HEK293 (cell line): ENCODE data around the gene SGMS1.

Experiments used
- CTCF ChIA-PET: fragments of 350-600 bp; formaldehyde crosslinking; extraction: SDS; loops from one replicate; lab custom pipeline; 2021; ENCODE audit warnings: antibody characterized with exemption; lab: Yijun Ruan, JAX
- POLR2A ChIA-PET: fragments of 300-600 bp; formaldehyde crosslinking; extraction: SDS; loops from one replicate; lab custom pipeline; 2020; ENCODE audit warnings: antibody characterized with exemption, inconsistent platforms; lab: Yijun Ruan, JAX
- H3K27ac ChIP-seq: fragments of 200-500 bp; sonication (Bioruptor generic); 2 replicates; pipeline ENCODE4 v1.5.1; 2014; ENCODE audit warnings: low read depth, low read length, control low read depth, inconsistent platforms; ENCODE audit errors: extremely low read depth
- H3K36me3 ChIP-seq, 2 experiments: fragments of 200-500 bp in 1 of 2; sonication (Bioruptor generic) in 1 of 2; 1 replicate in 1 of 2; 2 replicates in 1 of 2; pipeline ENCODE4 v1.5.1; 2014 to 2017; ENCODE audit warnings: inconsistent platforms in 2 of 2, low read length in 2 of 2; ENCODE audit not compliant: control insufficient read depth in 2 of 2, insufficient read depth in 1 of 2
- H3K4me1 ChIP-seq: fragments of 200-500 bp; sonication (Bioruptor generic); 2 replicates; pipeline ENCODE4 v1.5.1; 2014; ENCODE audit warnings: mild to moderate bottlenecking, low read length, inconsistent platforms; ENCODE audit not compliant: control insufficient read depth, insufficient read depth
- H3K4me3 ChIP-seq: 2 replicates; pipeline ENCODE4 v1.5.1; 2011; ENCODE audit warnings: low read depth, mild to moderate bottlenecking, control low read depth, low read length, moderate library complexity
- H3K9me3 ChIP-seq: fragments of 200-500 bp; sonication (Bioruptor generic); 2 replicates; pipeline ENCODE4 v1.5.1; 2014; ENCODE audit warnings: low read depth, low read length, inconsistent platforms; ENCODE audit not compliant: control insufficient read depth, insufficient read depth
- KLF16 ChIP-seq: fragments of 450-650 bp; formaldehyde crosslinking; IDR thresholded peaks from 2 replicates; pipeline ENCODE4 v1.5.1; 2017; ENCODE audit warnings: missing biosample characterization, missing genetic modification characterization
- KLF9 ChIP-seq: fragments of 450-650 bp; formaldehyde crosslinking; IDR thresholded peaks from 2 replicates; pipeline ENCODE4 v1.5.1; 2016; ENCODE audit warnings: missing biosample characterization, missing genetic modification characterization, low read depth
- SALL2 ChIP-seq: fragments of 450-650 bp; formaldehyde crosslinking; IDR thresholded peaks from 2 replicates; pipeline ENCODE4 v1.5.0; 2017; ENCODE audit warnings: missing biosample characterization, mild to moderate bottlenecking, missing genetic modification characterization, borderline replicate concordance
- ZNF157 ChIP-seq: fragments of 450-650 bp; formaldehyde crosslinking; IDR thresholded peaks from 2 replicates; pipeline ENCODE4 v1.5.1; 2016; ENCODE audit warnings: missing biosample characterization, missing genetic modification characterization
- ZNF19 ChIP-seq: fragments of 450-650 bp; formaldehyde crosslinking; IDR thresholded peaks from 2 replicates; pipeline ENCODE4; 2016; ENCODE audit warnings: missing biosample characterization, missing genetic modification characterization, low read depth
- ZNF239 ChIP-seq: fragments of 450-650 bp; formaldehyde crosslinking; IDR thresholded peaks from 2 replicates; pipeline ENCODE4 v1.5.1; 2016; ENCODE audit warnings: missing biosample characterization, missing genetic modification characterization
- ZNF423 ChIP-seq: fragments of 450-650 bp; formaldehyde crosslinking; IDR thresholded peaks from 2 replicates; pipeline ENCODE4 v1.5.1; 2016; ENCODE audit warnings: missing biosample characterization, missing genetic modification characterization
- ZNF529 ChIP-seq: fragments of 450-650 bp; formaldehyde crosslinking; IDR thresholded peaks from 2 replicates; pipeline ENCODE4 v1.5.1; 2017; ENCODE audit warnings: missing genetic modification characterization, missing biosample characterization; ENCODE audit not compliant: insufficient replicate concordance
- ZNF560 ChIP-seq: fragments of 450-650 bp; formaldehyde crosslinking; IDR thresholded peaks from 2 replicates; pipeline ENCODE4 v1.5.1; 2017; ENCODE audit warnings: missing biosample characterization, missing genetic modification characterization, borderline replicate concordance
- ZNF610 ChIP-seq: fragments of 450-650 bp; formaldehyde crosslinking; IDR thresholded peaks from 2 replicates; pipeline ENCODE4 v1.5.1; 2016; ENCODE audit warnings: missing biosample characterization, missing genetic modification characterization, borderline replicate concordance
- ZNF701 ChIP-seq: fragments of 450-650 bp; formaldehyde crosslinking; IDR thresholded peaks from 2 replicates; pipeline ENCODE4 v1.5.1; 2016; ENCODE audit warnings: missing biosample characterization, missing genetic modification characterization
- ZNF768 ChIP-seq: fragments of 450-650 bp; formaldehyde crosslinking; IDR thresholded peaks from 2 replicates; pipeline ENCODE4 v1.5.1; 2018; ENCODE audit warnings: missing biosample characterization, mild to moderate bottlenecking, missing genetic modification characterization
- TF ChIP-seq, protein P1 (sequence below): fragments of 450-650 bp; formaldehyde crosslinking; conservative IDR thresholded peaks from 2 replicates; pipeline ENCODE4 v1.5.1; 2016; ENCODE audit warnings: low read depth, missing biosample characterization, missing genetic modification characterization
- TF ChIP-seq, protein P2 (sequence below): fragments of 450-650 bp; formaldehyde crosslinking; IDR thresholded peaks from 2 replicates; pipeline ENCODE4 v1.5.1; 2016; ENCODE audit warnings: missing biosample characterization, missing genetic modification characterization
- TF ChIP-seq, protein P3 (sequence below): fragments of 450-650 bp; formaldehyde crosslinking; IDR thresholded peaks from 2 replicates; pipeline ENCODE4 v1.5.1; 2017; ENCODE audit warnings: missing biosample characterization, missing genetic modification characterization
- TF ChIP-seq, protein P4 (sequence below): fragments of 450-650 bp; formaldehyde crosslinking; IDR thresholded peaks from 2 replicates; pipeline ENCODE4 v1.5.1; 2016; ENCODE audit warnings: missing biosample characterization, missing genetic modification characterization

Gene SGMS1

DNA sequence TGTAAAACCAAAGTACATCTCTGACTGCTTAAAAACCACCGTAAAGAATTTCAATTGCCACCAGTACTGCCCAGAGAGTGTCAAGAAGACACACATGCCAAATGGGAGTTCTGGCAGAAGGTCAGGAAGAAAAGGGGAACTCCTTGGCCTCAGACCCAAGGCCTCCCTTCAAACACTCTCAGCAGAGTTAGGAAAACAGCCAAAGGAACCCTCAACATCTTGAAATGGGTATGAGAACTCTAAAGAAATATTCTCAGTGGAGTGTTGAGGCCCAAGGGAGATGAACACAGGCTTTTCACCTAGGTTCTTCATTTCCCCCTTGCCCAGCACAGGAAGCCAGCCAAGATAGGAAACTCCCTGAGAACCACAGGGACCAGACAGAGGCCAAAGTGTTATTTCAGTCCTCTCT, 276.4 kb downstream of the SGMS1 start:
- ChIA-PET CTCF (interaction anchor here (0.6 kb wide), 1 partner anchor 920 kb away, joined by 3 read pairs; no protein-coding TSS in a partner anchor), POLR2A (interaction anchor here (1.1 kb wide), 1 partner anchor 276 kb away, joined by 5 read pairs; the partner anchor contains the start of gene SGMS1)
- Histone ChIP-seq H3K9me3 (no peaks in the 10 kb centered on the region), H3K36me3 (peaks cover 0 to 7% of the 10 kb centered on the region in 2 experiments; a peak in 1 of 3 replicates), H3K4me3 (no peak overlapping the region), H3K4me1 (no peaks in the 10 kb centered on the region), H3K27ac (no peak overlapping the region)
- TF ChIP-seq SALL2 (tag by site-specific recombination) = no peak
- no peak for TF ChIP-seq KLF16
- no peak for TF ChIP-seq ZNF529 (tag by site-specific recombination)
- TF ChIP-seq KLF9 (tag by site-specific recombination) = no peak
- TF ChIP-seq ZNF610 (tag by site-specific recombination) = no peak
- TF ChIP-seq ZNF560 (tag by site-specific recombination) = no peak
- no peak for TF ChIP-seq ZNF768 (tag by site-specific recombination)
- no peak for TF ChIP-seq ZNF423 (tag by site-specific recombination)
- no peak for TF ChIP-seq ZNF239
- TF ChIP-seq ZNF19 = no peak
- TF ChIP-seq ZNF157 (tag by site-specific recombination) = no peak
- no peak for TF ChIP-seq ZNF701 (tag by site-specific recombination)
- TF ChIP-seq, protein P1, sequence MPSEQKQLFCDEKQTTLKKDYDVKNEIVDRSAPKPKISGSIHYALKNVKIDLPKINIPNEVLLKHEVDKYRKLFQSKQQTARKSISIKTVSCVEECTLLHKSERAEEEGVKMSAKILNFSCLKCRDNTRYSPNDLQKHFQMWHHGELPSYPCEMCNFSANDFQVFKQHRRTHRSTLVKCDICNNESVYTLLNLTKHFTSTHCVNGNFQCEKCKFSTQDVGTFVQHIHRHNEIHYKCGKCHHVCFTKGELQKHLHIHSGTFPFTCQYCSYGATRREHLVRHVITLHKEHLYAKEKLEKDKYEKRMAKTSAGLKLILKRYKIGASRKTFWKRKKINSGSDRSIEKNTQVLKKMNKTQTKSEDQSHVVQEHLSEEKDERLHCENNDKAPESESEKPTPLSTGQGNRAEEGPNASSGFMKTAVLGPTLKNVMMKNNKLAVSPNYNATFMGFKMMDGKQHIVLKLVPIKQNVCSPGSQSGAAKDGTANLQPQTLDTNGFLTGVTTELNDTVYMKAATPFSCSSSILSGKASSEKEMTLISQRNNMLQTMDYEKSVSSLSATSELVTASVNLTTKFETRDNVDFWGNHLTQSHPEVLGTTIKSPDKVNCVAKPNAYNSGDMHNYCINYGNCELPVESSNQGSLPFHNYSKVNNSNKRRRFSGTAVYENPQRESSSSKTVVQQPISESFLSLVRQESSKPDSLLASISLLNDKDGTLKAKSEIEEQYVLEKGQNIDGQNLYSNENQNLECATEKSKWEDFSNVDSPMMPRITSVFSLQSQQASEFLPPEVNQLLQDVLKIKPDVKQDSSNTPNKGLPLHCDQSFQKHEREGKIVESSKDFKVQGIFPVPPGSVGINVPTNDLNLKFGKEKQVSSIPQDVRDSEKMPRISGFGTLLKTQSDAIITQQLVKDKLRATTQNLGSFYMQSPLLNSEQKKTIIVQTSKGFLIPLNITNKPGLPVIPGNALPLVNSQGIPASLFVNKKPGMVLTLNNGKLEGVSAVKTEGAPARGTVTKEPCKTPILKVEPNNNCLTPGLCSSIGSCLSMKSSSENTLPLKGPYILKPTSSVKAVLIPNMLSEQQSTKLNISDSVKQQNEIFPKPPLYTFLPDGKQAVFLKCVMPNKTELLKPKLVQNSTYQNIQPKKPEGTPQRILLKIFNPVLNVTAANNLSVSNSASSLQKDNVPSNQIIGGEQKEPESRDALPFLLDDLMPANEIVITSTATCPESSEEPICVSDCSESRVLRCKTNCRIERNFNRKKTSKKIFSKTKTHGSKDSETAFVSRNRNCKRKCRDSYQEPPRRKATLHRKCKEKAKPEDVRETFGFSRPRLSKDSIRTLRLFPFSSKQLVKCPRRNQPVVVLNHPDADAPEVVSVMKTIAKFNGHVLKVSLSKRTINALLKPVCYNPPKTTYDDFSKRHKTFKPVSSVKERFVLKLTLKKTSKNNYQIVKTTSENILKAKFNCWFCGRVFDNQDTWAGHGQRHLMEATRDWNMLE (tag by site-specific recombination) = no peak
- TF ChIP-seq, protein P2, sequence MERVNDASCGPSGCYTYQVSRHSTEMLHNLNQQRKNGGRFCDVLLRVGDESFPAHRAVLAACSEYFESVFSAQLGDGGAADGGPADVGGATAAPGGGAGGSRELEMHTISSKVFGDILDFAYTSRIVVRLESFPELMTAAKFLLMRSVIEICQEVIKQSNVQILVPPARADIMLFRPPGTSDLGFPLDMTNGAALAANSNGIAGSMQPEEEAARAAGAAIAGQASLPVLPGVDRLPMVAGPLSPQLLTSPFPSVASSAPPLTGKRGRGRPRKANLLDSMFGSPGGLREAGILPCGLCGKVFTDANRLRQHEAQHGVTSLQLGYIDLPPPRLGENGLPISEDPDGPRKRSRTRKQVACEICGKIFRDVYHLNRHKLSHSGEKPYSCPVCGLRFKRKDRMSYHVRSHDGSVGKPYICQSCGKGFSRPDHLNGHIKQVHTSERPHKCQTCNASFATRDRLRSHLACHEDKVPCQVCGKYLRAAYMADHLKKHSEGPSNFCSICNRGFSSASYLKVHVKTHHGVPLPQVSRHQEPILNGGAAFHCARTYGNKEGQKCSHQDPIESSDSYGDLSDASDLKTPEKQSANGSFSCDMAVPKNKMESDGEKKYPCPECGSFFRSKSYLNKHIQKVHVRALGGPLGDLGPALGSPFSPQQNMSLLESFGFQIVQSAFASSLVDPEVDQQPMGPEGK (tag by site-specific recombination) = no peak
- TF ChIP-seq, protein P3, sequence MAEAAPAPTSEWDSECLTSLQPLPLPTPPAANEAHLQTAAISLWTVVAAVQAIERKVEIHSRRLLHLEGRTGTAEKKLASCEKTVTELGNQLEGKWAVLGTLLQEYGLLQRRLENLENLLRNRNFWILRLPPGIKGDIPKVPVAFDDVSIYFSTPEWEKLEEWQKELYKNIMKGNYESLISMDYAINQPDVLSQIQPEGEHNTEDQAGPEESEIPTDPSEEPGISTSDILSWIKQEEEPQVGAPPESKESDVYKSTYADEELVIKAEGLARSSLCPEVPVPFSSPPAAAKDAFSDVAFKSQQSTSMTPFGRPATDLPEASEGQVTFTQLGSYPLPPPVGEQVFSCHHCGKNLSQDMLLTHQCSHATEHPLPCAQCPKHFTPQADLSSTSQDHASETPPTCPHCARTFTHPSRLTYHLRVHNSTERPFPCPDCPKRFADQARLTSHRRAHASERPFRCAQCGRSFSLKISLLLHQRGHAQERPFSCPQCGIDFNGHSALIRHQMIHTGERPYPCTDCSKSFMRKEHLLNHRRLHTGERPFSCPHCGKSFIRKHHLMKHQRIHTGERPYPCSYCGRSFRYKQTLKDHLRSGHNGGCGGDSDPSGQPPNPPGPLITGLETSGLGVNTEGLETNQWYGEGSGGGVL = no peak
- TF ChIP-seq, protein P4, sequence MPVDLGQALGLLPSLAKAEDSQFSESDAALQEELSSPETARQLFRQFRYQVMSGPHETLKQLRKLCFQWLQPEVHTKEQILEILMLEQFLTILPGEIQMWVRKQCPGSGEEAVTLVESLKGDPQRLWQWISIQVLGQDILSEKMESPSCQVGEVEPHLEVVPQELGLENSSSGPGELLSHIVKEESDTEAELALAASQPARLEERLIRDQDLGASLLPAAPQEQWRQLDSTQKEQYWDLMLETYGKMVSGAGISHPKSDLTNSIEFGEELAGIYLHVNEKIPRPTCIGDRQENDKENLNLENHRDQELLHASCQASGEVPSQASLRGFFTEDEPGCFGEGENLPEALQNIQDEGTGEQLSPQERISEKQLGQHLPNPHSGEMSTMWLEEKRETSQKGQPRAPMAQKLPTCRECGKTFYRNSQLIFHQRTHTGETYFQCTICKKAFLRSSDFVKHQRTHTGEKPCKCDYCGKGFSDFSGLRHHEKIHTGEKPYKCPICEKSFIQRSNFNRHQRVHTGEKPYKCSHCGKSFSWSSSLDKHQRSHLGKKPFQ (tag by site-specific recombination) = no peak
